ENCODE measurements around the gene KCTD2.
"Not testable (repeated sequence)": the region's sequence is repeated elsewhere in the genome, so short reads cannot be mapped to it uniquely, and the experiment has no call there.

Gene KCTD2

DNA sequence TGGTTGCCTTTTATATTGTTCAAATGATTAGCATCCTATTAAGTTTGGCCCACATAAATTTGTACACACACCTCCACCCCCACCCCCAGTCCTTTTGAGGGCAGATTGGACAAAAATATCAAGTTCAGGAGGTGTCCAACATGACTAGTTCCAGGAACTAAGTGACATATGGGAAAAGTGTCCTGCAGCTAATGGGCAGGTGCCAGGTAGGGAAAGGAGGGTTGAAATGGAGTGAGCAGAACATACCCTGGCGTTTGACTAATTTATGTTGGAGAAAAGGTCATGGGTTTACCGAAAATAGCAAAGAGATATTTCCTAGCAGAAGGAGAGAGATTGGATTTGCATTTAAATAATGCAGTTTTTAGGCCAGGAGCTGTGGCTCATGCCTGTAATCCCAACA is 4.9 kb downstream of the KCTD2 start:
- no peak for DNase-seq (ENCODE audit: low read depth)

DNA sequence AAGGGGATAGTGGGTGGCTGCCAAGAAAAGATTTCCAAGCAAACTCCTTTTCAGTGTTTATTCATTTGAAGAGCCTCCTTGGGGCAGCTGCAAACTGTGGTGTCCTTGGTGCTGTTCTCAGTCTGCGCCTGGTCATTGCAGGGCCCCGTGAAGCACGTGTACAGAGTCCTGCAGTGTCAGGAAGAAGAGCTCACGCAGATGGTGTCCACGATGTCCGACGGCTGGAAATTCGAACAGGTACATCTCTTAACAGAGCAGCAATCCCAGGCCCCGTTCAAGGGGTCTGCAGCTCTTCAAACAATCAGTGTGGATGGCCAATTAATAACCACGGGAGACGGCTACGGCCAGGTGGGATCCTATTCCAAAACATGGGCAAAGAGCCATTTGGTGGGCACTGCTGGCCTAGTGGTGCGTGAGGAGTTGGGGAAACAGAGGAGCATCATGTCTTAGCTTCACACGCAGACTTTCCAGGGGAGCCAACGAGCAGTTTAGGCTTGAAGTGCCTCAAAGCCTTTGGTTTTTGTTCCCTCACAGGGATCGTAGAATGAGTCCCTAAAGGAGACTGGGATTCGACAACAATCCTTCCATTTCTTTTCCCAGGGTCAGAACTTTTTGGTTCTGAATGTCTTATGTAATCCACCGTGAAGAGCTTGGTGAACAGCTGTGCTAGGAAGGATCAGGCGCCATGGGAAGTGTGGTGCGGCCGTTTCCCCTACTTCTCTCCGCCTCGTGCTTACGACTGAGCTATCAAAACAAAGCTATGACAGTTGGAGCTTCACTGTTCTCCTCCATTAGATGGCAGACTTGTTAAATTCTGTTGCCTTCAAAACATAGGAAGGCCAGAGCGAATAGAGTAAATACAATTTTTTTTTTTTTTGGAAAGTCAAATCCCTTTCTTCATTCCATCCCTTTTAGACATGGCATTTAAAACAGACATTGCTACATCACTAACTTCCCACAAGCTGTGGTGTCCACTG is 12.6 kb downstream of the KCTD2 start:
- no peak for DNase-seq (ENCODE audit: low read depth)

DNA sequence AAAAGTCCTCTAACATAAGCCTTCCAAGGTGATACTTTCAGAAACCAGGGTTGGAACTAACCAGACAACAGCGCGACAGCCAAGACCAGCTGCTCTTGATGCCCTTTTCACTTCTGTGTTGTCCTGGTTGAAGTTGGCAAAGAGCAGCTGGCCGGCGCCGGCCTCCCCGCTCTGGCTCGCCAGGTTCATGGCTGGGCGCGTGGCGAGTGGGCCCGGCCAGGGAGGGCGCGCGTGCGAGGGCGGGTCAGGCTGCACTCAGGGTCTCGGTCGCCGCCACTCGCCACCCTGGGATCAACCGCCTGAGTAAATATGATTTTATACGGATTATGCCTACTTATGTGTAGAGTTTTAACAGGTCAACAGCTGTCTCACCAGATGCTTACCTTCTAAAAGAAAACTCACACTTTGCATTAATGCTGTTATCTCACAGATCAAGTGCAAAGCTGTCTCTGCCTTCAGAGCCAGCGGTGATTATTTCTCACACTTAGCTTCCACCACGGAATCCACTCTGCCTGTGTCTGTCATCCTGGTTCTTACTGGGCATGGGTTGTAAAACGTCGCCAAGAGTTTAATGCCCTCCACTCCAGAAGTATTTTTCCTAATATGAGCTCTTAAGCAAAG is 13.5 kb downstream of the KCTD2 start:
- no peak for DNase-seq (ENCODE audit: low read depth)

DNA sequence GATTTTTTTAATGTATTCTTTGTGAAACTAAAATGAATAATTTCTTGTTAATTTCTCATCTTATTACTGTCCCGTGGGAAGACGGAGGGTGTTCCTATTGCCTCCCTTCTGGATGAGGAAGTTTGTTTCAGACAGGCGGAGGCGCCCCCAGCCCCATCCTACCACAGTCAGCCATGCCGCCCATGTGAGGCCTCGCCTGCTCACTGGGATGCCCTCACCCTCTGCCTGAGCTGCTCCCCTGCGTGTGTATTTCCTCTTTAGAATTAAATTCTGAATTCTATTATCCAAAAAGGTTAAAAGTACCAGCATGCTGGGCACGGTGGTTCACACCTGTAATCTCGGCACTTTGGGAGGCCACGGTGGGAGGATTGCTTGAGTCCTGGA is 14.0 kb downstream of the KCTD2 start:
- DNase-seq (ENCODE audit: low read depth), result no peak

DNA sequence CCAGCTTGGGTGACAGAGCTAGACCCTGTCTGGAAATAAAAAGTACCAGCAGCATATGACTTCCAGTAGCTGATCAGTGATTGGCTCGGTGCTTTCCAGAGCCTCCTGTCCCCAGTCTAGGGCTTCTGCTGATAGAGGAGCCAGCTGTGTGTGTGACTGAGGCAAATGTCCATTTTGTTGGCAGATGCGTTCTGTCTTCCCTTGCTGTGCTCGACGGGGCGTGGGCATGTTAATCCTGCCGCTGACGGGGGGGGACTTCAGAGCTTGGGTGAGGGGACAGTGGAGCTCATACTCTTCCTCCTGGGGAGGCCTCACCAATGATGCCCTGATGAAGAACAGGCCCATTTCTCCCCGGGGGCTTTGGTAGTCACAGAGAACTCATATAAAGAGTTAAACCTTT is 14.6 kb downstream of the KCTD2 start:
- no peak for DNase-seq (ENCODE audit: low read depth)

DNA sequence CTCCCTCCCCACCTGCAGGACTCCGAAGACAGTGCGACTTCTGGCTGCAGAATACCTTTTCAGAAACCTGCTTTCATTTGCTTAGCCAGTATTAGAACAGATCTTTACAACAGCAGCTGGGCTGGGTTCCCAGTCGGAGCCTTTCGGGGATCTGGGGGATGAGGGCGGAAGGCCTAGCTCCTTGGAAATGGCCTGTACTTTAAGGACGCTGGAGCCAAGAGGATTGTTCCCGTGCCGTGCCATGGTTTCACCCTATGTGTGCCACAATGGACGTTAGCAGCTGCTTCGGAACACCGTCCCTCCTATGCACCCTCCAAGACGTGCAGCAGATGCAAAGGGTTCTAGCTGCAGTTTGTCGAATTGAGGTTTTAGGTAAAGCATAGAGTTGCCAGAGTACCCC is 16.2 kb downstream of the KCTD2 start:
- no peak for DNase-seq (ENCODE audit: low read depth)

DNA sequence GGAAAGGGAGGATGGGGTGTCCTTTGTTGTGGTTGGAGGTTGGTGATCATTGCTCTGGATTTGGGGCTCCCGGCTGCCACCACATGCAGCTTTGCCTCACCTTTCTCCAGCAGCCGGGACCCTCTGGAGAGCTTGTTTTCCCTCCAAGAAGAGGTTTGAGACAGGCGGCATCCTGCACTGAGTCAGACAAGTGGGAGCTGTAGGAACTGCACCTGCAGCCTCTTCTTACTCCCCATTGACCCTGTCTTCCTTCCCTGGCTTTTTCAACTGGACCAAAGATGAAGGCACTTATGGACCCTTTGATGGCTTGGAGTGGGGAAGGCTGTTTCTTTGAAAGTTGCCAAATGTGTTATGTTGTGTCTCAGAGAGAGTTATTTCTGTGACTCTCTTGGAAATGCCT is 16.6 kb downstream of the KCTD2 start:
- DNase-seq (ENCODE audit: low read depth), result no peak

DNA sequence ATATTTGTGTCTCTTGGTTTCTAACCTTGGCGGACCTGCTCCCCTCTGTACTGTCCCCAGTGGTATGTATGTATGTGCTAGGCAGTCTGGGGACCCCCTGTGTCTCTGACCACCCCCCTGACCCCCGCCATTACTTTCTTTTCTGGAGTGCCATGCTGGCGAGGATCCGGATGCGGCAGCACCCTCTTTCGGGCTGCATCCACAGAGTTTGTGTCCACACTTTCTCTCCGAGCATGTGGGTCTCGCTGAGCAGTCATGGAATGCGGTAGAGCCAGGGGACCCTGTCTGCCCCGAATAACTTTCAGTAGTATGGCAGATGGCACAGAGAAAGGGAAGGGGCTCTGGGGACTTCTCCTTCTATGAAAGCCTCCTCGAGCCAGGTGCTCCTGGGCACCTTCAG is 17.0 kb downstream of the KCTD2 start:
- DNase-seq (ENCODE audit: low read depth), result no peak

DNA sequence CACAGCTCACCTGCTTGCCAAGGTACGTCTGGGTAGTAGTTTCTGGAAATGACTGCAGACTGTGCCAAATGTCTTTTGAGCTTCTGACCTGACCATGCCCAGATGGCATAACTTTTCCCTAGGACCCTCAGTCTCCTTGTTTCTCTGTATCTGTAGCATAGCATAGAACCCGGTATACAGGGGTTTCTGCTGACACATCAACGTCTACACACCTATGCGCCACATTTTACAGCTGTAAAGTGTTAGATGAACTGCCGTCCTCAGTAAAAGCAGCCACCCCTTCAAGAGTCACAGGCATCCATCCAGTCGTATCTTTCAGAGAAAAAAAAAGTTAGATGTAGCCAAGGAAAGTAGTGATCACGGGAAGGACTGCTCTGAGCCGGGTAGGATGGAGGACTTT is 17.4 kb downstream of the KCTD2 start:
- no peak for DNase-seq (ENCODE audit: low read depth)

DNA sequence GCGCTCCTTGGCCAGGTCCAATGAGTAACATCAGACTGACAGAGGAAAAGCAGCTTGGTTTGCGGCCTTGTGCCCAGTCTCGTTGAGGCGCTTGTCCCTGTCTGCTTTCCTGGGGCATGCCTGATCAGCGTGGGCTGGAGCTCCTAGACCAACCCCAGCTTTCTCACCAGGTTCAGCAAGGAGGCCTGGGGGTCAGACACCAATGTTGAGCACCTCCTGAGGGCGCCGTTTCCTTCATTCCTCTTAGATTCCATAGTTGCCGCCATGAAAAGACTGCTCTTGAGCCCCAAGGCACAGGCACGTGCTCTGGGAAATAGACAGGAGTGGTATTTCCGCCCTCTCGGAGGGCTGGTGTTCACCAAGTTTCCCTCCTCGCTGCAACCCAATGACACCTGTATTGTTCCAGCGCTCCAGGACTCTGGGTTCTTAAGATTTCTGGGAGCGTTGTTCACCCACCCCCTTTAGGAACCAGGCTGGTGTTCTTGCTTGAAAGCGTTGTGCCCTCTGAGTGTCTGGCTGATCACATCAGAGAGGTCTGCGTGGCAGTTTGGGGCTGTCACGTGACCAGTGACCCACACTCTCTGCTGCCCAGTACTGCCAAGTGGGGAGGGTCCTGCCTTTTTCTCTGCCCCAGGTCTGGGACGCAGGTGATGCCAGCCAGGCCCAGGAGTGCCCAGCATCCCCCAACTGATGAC is 18.0 kb downstream of the KCTD2 start:
- no peak for DNase-seq (ENCODE audit: low read depth)

DNA sequence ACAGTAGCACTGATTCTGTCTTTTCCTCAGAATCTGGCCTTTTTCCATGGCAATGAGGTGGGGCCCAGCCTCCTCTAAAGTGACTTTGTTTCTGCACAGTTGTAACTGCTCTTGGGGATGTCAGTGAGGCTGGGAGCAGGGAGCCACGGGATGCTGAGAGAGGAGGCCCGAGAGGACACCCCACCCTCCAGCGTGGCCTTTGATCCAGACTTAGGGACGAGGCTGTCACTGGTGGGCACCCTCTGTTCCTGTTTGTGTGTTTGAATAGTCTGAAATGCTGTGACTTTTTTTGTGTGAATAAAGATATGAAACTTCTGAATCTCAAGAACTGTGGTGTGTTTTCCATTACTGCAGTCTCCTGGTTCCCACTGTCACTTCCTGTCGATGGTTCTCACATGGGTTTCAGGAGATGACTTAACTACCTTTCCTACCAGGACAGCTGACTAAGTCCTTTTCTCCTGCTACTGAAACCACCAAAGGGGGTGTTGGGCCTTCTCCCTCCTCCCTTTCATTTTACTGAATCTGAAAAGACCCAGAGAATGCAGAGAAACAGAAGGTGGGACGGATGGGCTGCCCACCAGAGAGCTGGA is 18.6 kb downstream of the KCTD2 start:
- no peak for DNase-seq (ENCODE audit: low read depth)

DNA sequence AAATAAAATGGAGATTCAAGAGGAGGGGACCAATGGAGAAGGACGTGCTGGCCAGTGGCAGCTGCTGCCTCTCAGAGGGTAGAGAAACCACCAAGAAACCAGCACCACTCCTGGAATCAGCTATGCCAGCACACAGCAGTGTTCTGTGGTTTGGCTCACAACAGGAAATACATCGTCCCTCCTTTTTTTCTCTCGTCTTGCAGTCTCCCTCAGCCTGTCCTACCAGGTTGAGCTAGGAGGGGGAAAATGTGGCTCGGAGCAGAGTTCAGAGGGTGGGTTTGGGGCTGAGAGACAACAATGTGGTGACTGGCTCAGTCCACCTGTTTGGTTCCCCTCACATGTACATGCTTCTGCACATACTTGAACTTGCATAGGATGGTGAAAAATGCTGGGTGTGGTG is 20.8 kb downstream of the KCTD2 start:
- DNase-seq (ENCODE audit: low read depth), result no peak

DNA sequence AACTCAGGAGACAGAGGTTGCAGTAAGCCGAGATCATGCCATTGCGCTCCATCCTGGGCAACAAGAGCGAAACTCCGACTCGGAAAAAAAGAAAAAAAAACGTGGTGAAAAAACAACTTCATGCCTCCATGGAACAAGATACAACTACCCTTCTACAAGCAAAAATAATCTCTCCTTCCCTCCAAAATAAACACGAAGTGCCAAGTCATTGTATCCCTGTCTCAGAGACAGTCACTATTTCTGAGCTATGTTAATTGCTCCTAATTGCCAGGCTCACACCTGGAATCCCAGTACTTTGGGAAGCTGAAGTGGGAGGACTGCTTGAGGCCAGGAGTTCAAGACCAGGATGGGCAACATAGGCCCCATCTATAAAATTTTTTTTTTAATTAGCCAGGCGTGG is 21.7 kb downstream of the KCTD2 start:
- no peak for DNase-seq (ENCODE audit: low read depth)

DNA sequence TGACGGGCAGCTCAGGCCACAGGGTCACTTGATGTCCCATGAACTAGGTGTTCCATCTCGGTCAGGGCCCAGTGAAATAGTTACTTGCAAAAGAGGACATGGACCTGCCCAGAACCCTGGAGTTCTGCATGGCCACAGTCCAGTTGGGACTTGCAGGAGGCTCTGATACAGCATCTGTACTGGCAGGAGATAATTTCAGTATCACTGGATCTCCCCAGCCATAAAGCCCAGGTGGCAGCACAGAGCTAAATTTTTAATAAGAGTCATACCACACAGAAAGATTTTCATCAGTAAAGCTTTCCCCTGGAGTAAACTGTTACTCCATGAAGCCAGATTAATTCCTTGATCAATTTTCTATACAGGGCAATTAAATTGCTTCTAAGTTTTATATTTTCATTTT is 22.8 kb downstream of the KCTD2 start:
- no peak for DNase-seq (ENCODE audit: low read depth)

DNA sequence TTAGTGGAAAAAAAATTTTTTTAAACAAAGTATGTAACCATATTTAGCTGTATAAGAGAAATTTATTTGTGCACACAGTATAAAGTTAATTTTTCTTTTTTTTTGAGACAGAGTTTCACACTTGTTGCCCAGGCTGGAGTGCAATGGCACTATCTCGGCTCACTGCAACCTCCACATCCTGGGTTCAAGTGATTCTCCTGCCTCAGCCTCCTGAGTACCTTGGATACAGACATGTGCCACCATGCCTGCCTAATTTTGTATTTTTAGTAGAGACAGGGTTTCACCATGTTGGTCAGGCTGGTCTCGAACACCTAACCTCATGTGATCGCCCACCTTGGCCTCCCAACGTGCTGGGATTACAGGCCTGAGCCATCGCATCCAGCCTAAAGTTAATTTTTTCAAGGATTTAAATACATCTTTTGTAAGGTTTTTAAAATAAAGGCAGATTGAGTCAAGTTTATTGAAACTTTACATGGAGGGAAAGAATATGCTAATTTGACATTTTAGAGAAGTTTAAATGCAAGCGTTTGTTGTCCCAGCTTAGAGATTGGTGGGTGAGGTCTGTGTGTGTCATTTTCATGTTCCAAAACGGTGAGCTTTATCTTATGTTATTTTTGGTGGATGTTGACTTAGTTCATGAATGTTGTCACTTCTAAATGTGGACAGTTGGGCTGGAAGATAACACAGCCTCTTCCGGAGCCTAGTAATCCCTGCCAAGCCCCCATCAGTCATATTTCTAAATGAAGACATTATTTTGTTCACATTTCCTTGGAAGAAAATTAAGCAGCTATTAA is 24.6 kb downstream of the KCTD2 start:
- DNase-seq (ENCODE audit: low read depth), result not testable (repeated sequence)

DNA sequence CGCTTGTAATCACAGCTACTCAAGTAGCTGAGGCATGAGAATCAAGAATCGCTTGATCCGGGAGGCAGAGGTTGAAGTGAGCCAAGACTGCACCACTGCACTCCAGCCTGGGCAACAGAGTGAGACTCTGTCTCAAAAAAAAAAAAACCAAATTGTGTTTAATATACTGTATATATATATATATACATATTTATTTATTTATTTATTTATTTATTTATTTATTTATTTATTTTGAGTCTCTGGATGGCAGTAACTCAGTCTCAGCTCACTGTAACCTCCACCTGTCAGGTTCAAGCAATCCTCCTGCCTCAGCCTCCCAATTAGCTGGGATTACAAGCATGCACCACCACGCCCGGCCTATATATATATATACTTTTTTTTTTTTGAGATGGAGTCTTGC is 25.9 kb downstream of the KCTD2 start:
- not testable (repeated sequence) for DNase-seq (ENCODE audit: low read depth)

DNA sequence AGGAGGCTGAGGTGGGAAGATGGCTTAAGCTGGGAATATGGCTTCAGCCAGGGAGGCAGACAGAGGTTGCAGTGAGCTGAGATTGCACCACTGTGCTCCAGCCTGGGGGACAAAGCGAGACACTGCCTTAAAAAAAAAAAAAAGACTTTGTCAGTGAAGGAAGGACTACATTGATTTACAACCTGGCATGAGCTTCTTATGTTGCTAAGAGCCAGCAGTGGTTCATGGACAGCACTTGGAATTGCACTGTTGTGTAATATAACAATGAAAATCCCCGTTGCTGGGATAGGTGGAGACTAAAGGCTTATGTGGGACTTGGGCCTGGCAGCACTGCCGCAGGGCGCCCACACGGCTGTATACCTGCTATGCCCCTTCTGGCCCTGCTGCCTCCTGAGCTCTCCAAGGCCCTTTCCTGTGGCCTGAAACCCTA is 26.6 kb downstream of the KCTD2 start:
- DNase-seq (ENCODE audit: low read depth), result no peak

DNA sequence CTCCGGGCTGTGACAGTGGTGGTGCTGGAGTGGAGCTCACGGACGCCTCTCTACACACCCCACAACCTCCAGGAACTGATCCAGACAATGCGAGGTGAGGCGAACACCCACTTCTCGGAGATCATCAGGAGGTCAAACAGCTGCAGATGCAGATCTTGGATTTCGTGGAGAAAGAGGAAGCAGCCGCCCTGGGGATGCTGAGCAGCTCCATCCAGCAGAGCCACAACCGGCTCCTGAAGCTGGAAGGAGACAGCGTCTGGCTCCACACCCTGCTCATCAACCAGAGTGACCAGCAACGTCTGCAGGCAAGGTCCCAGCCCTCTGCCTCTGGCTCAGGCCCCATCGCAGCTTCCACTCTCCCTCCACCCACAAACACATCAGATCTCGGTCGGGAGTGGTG is 27.5 kb downstream of the KCTD2 start:
- DNase-seq (ENCODE audit: low read depth), result no peak

DNA sequence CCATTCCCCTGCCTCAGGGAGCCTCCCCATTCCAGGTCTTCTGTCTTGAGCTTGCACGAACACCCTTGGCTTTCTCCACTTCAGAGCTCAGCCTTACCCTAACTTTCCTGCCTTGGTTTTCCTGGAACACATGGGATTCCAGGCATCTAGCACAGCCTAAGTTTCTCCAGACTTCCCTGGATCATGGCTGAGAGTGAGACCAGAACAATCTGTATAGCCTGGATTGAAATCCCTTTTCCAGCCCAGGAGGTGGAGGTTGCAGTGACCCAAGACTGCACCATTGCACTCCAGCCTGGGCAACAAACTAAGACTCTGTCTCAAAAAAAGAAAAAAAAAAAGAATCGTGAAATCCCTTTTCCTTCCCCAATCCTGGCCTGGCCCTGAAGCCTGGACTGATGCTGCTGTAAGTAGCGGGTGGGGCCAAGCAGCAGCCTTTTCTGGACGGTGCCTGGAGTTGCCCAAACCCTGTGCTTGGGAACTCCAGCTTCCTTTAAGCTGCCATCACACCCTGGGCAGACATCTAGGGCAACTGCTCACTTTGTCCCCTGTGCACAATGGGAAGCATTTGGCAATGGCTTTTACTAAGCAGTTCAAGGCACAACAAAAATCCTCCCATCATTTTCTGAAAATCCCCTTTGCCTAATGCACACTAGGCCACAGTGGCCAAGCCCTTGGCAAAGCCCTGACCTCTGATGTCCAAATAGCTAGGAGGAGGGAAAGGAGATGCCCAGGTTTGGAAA is 28.7 kb downstream of the KCTD2 start:
- DNase-seq (ENCODE audit: low read depth), result no peak

DNA sequence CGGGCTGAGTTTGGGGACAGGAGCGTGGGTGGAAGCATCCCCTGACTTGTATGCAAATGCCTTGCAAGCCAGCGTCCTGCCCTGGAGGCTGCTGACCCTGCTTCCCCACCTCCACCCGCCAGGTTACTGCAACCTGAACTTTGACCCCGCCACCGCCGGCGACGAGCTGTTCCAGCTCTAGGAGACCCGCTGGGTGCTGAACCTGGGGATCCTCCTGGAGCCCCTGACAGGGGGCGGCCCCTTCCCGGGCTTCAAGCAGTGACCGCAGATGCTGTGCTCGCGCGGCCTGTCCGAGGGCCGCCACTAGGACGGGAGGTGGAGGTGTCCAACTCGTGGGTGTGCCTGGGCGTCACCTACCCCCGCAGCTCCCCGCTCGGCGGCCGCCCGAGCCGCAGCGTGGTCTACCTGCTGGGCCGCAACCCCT is 30.1 kb downstream of the KCTD2 start:
- no peak for DNase-seq (ENCODE audit: low read depth)
